UCSD-AML1 (cell line): ENCODE data around the gene KRTAP10-9.
"Not testable (repeated sequence)": the region's sequence is repeated elsewhere in the genome, so short reads cannot be mapped to it uniquely, and the experiment has no call there.

Experiments
- DNase-seq: peaks from one replicate; lab custom pipeline; 2025; ENCODE audit not compliant: unreplicated experiment; lab: John Stamatoyannopoulos, UW

Gene KRTAP10-9

DNA sequence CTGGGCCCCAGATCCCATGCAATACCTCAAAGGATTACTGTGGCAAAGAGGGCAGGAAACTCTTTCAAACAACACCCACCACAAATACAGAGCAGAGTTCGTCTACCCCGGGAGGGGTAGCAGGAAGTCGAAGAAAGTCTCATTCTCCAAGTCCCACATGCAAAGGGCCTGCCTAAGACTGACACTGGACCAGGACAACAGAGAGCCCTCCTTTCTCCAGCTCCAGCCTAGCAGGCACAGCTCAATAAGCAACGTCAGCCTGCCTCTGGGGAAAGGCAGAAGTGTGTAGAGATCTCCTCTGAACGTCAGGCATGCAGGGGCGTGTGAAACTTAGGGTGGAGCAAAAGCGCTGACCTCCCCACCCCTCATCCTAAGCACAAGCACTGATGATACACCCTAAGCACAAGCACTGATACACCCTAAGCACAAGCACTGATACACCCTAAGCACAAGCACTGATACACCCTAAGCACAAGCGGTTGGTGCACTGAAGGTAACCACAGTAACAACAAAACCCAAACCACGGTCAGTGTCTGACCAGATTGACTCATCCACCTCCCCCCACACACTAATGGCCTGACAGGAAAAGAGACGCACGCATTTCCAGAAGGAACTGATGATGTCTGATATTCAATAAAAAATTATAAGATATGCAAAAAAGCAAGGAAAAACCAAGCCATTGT, 32.2 kb downstream of the KRTAP10-9 start:
- DNase-seq: no peak

DNA sequence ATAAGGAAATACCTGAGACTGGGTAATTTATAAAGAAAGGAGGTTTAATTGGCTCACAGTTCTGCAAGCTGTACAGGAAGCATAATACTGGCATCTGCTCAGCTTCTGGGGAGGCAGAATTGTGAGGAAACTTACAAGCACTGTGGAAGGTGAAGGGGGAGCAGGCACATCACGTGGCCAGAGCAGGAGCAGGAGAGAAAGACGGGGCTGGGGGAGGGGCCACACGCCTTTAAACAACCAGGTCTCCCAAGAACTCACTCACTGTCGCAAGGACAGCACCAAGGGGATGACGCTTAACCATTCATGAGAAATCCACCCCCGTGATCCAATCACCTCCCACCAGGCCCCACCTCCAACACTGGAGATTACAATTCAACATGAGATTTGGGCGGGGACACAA, 34.7 kb downstream of the KRTAP10-9 start:
- DNase-seq: not testable (repeated sequence)

DNA sequence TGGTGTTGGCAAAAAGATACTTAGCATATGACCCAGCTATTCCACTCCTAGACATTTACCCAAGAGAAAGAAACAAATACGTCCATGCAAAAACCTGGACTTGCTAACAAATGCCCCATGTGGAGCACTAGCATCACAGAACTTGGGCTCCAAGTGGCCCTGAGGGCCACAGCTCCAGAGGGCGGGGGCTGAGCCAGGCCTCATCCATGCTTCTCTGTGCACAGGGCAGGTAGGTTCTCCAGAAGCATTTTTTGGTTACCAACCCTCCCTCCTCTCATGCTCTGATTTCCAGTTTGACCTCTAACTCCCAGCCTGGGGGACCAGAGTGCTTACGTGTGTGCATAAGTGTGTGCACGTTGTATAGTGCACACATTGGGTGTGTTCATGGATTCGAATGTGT, 37.8 kb downstream of the KRTAP10-9 start:
- no peak for DNase-seq

DNA sequence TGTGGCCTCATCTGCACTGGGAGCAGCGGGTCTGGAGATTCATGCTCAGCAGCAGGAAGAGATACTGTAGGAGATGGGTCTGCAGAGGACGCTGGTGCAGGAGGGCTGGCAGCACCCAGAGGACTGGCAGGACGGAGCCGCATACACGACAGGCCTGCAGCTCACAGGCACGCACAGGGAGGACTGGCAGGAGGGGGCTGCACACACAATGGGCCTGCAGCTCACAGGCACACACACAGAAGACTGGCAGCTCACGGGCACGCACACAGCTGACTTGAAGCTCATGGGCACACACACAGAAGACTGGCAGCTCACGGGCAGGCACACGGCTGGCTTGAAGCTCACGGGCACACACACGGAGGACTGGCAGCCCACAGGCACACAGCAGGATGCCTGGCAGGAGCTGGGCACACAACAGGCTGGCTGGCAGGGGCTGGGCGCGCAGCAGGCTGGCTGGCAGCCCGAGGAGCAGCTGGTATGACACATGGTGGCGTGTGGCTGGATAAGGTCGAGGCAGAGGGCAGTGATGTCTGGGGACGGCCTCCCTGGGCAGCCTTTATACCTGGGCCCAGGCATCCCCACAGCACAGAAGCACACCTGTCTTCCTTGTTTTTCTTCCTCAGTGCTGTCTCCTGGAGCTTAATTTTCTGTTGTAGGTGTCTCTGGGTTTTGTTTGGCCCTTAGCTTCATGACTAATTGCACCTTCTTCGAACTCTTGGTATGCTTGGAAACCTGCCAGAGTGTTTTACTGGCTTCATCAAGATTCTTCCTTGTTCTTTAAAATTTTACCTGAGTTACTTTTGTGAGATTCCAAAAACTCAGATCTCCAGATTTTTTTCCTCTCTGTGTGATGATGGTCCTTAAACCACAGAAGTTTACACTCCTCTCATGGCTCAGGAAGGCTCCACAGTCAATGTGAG, 39.8 kb downstream of the KRTAP10-9 start, which contains the start of gene KRTAP12-2:
Gene KRTAP12-2, minus strand, starts transcription at position 527 of the 920 bp plus-strand sequence. Its CDS starts 41 bp downstream, at position 486.
- no peak for DNase-seq

DNA sequence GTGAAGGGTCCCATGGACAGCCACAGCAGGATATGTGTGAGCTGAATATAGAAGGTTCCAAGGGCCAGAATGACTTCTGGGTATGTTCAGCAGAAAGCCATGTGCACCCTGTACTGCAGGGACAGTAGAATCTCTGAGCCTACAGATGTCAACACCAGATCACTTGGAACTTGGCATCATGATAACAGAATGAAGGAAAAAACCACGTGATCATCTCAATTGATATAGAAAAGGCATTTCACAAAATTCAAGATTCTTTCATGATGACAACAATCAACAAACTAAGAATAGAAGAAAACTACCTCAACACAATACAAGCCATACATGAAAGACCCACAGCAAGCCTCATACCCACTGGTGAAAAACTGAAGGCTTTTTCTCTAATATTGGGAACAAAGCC, 40.7 kb downstream of the KRTAP10-9 start:
- no peak for DNase-seq

GRCh38 chr21:44670642-44671432, 43.9 kb downstream of the KRTAP10-9 start:
- DNase-seq: no peak

DNA sequence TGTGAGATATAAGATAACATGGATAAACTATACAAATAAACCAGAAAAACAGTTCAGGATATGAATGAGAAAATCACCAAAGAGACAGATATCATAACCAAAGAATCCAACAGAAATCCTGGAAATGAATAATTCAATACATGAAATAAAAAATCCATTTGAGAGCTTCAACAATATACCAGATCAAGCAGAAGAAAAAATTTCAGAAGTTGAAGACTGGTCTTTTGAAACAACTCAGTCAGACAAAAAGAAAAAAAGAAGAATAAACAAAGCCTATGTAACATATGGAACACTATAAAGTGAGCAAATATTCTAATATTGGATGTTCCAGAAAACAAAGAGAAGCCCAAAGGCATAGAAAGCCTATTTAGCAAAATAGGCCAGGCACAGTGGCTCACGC, 45.0 kb downstream of the KRTAP10-9 start:
- no peak for DNase-seq

DNA sequence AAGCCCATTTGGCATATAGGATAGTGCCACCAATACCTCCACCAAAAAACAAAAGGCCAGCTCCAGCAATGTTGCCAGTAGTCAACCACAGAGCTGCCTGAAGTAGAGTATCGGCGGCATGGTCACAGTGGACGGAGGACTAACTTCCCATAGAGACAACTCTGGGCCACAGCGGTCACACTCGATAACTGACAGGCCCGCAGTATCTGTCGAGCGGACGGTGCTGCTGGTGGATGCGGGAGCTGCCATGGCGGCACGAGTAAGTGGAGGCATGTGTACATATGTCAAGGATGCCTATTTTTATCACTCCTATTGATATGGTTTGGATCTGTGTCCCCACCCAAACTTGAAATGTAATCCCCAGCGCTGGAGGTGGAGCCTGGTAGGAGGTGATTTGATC, 51.0 kb downstream of the KRTAP10-9 start:
- DNase-seq: no peak
